ENCODE data around the gene ALDH1B1. TPM values are rescaled to one million over a fixed set of nuclear protein-coding genes. Genes with fewer than 3 reads are reported as not detected.
A peak's percentile ranks its signal among the peaks of the same experiment; 100 is the strongest.

Gene ALDH1B1
- total RNA-seq, 1 experiment from 2014 or later: 55.5 TPM

- TF ChIP-seq OVOL2 (CRISPR knock-in tag; IDR thresholded peaks at IDR 0.05; ENCODE audit: borderline replicate concordance): no peak
- TF ChIP-seq ZNF396 (CRISPR knock-in tag; IDR thresholded peaks at IDR 0.05; ENCODE audit: borderline replicate concordance): no peak
Measured at GRCh38 chr9:38345851-38346755, 46.4 kb upstream of the ALDH1B1 start (continued).

DNA sequence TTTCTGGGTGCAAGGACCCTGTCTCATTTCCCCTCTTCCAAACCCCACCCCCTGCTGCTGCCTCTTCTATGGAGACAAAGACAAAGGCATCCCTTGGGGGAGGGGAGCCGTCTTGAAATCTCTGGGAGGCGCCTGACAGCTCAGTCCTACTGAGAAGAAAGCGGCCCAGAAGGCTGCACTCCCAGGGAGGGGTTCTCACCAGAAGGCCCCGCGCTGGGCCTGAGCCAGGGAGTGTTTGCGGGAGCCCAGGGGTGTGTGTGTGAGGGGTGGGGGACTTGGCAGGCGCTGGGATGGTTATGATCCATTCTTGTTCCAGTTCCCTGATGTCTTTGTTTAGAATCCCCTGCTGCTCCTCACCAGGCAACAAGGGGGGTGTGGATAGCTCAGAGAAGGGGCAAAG is 45.7 kb upstream of the ALDH1B1 start:
- Mint-ChIP-seq H3K4me1 (peaks cover 25% of the 10 kb centered on the region), H3K4me3 (no peak overlapping the region), H3K9me3 (peaks cover 8% of the 10 kb centered on the region; the same call in 1 of the 2 replicates), H3K27ac (no peak overlapping the region), H3K27me3 (ENCODE audit: low read depth) (peaks cover 44% of the 10 kb centered on the region), H3K36me3 (no peaks in the 10 kb centered on the region)
- TF ChIP-seq AFF4 (CRISPR knock-in tag; IDR thresholded peaks at IDR 0.05; ENCODE audit: borderline replicate concordance) (no peak), ZNF423 (CRISPR knock-in tag; IDR thresholded peaks at IDR 0.05) (peak; percentile 31; the same call in 1 of the 2 replicates)
- CTCF ChIA-PET: interaction anchor here (0.8 to 1.0 kb wide), 3 partner anchors 8 to 434 kb away, joined by 3 read pairs; no protein-coding TSS in a partner anchor
- ATAC-seq (peak; percentile 64; the same call in 1 of the 2 replicates), DNase-seq (ENCODE audit: low spot score) (peak; percentile 28)
- POLR2A ChIA-PET: no interaction called here

- H3K27me3 Mint-ChIP-seq (ENCODE audit: low read depth): peaks cover 44% of the 10 kb centered on the region
- no peak overlapping the region for H3K27ac Mint-ChIP-seq
- H3K36me3 Mint-ChIP-seq: no peaks in the 10 kb centered on the region
- POLR2A ChIA-PET: no interaction called here
- ATAC-seq (no peak), DNase-seq (ENCODE audit: low spot score) (no peak)
- no peak overlapping the region for H3K4me3 Mint-ChIP-seq
- TF ChIP-seq NR1H2 (CRISPR knock-in tag; IDR thresholded peaks at IDR 0.05): no peak
- H3K9me3 Mint-ChIP-seq: 0 out of 2 replicates have a peak, but pooled peaks cover 5% of the 10 kb centered on the region
- H3K4me1 Mint-ChIP-seq: peaks cover 25% of the 10 kb centered on the region
- CTCF ChIA-PET: interaction anchor here (0.8 to 1.0 kb wide), 3 partner anchors 8 to 434 kb away, joined by 3 read pairs; no protein-coding TSS in a partner anchor
Measured at GRCh38 chr9:38347271-38347671, 45.2 kb upstream of the ALDH1B1 start.

GRCh38 chr9:38347946-38348345 is 44.6 kb upstream of the ALDH1B1 start:
- ChIA-PET POLR2A (no interaction called here), CTCF (no interaction called here)
- Mint-ChIP-seq H3K27me3 (ENCODE audit: low read depth) (peaks cover 46% of the 10 kb centered on the region), H3K9me3 (no peaks in the 10 kb centered on the region), H3K36me3 (no peaks in the 10 kb centered on the region), H3K27ac (no peak overlapping the region), H3K4me1 (peaks cover 30% of the 10 kb centered on the region), H3K4me3 (no peak overlapping the region)
- ATAC-seq (no peak), DNase-seq (ENCODE audit: low spot score) (no peak)
- TF ChIP-seq, protein P1, sequence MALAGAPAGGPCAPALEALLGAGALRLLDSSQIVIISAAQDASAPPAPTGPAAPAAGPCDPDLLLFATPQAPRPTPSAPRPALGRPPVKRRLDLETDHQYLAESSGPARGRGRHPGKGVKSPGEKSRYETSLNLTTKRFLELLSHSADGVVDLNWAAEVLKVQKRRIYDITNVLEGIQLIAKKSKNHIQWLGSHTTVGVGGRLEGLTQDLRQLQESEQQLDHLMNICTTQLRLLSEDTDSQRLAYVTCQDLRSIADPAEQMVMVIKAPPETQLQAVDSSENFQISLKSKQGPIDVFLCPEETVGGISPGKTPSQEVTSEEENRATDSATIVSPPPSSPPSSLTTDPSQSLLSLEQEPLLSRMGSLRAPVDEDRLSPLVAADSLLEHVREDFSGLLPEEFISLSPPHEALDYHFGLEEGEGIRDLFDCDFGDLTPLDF (CRISPR knock-in tag; IDR thresholded peaks at IDR 0.05): no peak
- TF ChIP-seq, protein P2, sequence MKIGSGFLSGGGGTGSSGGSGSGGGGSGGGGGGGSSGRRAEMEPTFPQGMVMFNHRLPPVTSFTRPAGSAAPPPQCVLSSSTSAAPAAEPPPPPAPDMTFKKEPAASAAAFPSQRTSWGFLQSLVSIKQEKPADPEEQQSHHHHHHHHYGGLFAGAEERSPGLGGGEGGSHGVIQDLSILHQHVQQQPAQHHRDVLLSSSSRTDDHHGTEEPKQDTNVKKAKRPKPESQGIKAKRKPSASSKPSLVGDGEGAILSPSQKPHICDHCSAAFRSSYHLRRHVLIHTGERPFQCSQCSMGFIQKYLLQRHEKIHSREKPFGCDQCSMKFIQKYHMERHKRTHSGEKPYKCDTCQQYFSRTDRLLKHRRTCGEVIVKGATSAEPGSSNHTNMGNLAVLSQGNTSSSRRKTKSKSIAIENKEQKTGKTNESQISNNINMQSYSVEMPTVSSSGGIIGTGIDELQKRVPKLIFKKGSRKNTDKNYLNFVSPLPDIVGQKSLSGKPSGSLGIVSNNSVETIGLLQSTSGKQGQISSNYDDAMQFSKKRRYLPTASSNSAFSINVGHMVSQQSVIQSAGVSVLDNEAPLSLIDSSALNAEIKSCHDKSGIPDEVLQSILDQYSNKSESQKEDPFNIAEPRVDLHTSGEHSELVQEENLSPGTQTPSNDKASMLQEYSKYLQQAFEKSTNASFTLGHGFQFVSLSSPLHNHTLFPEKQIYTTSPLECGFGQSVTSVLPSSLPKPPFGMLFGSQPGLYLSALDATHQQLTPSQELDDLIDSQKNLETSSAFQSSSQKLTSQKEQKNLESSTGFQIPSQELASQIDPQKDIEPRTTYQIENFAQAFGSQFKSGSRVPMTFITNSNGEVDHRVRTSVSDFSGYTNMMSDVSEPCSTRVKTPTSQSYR (CRISPR knock-in tag; IDR thresholded peaks at IDR 0.05): no peak
- TF ChIP-seq SOX15 (CRISPR knock-in tag; IDR thresholded peaks at IDR 0.05) (no peak), PRDM15 (CRISPR knock-in tag; IDR thresholded peaks at IDR 0.05) (no peak), ZNF263 (CRISPR knock-in tag; IDR thresholded peaks at IDR 0.05; ENCODE audit: low read depth) (no peak), CREB1 (CRISPR knock-in tag; IDR thresholded peaks at IDR 0.05) (no peak), IRF2 (CRISPR knock-in tag; IDR thresholded peaks at IDR 0.05; ENCODE audit: borderline replicate concordance, low read depth) (no peak), GTF2I (CRISPR knock-in tag; conservative IDR thresholded peaks at IDR 0.05) (no peak), RELA (CRISPR knock-in tag; IDR thresholded peaks at IDR 0.05; ENCODE audit: borderline replicate concordance) (no peak), ZNF138 (CRISPR knock-in tag; conservative IDR thresholded peaks at IDR 0.05) (no peak)
- TF ChIP-seq, protein P3, sequence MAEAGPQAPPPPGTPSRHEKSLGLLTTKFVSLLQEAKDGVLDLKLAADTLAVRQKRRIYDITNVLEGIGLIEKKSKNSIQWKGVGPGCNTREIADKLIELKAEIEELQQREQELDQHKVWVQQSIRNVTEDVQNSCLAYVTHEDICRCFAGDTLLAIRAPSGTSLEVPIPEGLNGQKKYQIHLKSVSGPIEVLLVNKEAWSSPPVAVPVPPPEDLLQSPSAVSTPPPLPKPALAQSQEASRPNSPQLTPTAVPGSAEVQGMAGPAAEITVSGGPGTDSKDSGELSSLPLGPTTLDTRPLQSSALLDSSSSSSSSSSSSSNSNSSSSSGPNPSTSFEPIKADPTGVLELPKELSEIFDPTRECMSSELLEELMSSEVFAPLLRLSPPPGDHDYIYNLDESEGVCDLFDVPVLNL (CRISPR knock-in tag; IDR thresholded peaks at IDR 0.05; ENCODE audit: borderline replicate concordance, low read depth): no peak

Data from WTC11 (cell line).